Posterior cingulate gyrus (tissue), 11 donors: ENCODE measurements around the gene CATSPERE.
A peak's percentile ranks its signal among the peaks of the same experiment; 100 is the strongest.

Source experiments
- DNase-seq, 10 donors: peaks; one replicate each; pipeline versions ENCODE4 v3.0.0 to v3.0.0-alpha.2; 2020 to 2021; ENCODE audit warnings: mixed read lengths in 3 of 10
- intact Hi-C: fragments of 100-400 bp; cut with DNase I; formaldehyde crosslinking; loops from one replicate; pipeline ENCODE4 v1.15.1; 2023

Gene CATSPERE

DNA sequence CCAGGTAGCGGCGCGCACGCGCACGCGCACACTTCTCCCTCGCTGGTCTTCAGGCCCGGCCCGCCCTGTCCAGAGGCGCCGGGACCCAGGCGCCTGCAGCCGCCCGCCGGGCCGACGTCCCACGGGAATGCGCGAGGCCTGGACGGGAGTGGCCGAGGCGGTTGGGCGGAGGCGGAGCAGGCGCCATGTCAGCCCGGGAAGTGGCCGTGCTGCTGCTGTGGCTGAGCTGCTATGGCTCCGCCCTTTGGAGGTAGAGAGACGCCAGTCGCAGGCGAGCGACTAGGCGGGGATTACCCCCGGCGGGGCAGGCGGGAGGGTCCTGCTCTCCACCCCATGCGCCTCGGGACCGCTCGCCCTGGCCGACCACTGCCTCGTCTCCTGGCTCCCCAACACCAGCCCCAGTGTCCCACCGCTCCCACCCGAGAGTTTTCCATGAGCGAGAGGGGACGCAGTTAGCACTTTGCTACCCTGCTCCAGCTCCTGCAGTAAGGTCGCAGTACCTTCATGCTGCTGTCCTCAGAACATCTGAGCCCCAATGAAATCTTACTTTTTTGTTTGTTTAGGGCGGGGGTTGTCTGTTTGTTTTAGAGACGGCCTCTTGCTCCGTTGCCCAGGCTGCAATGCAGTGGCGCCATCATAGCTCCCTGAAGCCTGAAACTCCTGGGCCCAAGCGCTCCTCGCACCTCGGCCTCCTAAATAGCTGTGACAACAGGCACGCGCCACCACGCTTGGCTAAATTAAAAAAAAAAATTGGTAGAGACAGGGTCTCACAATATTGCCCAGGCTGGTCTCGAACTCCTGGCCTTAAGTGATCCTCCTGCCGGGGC, at the start of gene CATSPERE:
Gene CATSPERE, plus strand, starts transcription at position 29 of the 827 bp plus-strand sequence. Its CDS starts 157 bp downstream, at position 186.
- DNase-seq = peak; percentile 52 to 96 (median 76)
- intact Hi-C loops = no loop called here

DNA sequence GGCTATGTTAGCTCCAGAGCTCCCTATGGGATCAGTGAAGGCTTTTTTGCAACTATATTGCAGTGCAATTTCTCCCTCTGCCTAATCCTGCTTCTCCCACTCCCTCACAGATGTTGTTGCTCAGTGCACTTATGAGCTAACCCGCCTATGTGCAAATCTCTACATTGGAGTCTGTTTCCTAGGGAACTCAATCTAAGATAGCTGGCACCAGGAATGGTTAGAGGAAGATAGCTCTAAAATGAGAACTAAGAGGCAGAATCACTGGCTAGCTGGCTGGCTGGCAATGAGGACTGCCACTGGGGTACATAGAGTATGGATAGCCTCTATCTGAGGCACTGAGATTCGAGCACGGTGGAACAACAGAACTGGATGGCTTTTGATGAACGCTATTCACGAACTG, 48.9 kb upstream of the CATSPERE start:
- intact Hi-C loops = no loop called here
- peak in 3 of 10 donors; percentile 22 to 77 (median 60) for DNase-seq

- intact Hi-C loops = no loop called here
- no peak for DNase-seq
These were observed 47.3 kb upstream of the CATSPERE start for GRCh38 chr1:244413736-244414135.

DNA sequence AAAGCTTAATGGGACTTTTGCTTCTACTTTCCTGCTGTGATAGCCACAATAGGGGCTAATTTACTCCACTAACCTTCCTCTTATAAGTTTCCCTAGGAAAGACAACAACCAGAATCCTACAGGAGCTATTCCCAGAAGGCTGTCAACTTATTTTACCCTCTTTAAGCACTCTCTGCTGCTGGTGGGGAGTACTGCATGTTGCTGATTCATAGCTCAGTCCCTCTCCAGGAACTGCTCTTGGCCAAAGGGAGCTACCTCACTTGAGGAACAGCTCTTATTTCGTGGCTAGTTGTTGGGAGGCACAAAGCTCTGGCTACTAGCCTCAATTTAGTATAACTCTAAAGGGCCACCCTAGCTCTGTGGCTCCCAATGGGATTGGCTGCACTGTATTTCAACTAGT, 46.5 kb upstream of the CATSPERE start:
- DNase-seq = no peak
- intact Hi-C loops = no loop called here

DNA sequence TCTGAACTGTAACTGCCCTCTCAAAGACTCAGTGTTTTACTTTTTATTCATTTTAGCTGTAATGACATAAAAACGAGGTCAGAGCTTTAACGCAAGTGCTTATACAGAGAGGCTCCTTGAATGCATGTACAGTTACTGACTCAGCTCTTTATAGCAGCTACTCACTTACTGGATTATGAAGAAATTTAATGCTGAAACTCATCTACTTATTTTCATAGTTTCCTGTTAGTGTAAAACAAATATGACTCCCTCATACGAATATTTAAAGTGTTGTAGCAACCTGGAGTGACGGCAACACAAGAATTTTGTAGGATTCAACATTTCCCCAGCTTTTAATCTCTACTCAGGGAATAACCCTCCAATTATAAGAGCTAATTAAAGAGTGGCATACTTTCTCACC, 42.0 kb upstream of the CATSPERE start:
- intact Hi-C loops = no loop called here

DNA sequence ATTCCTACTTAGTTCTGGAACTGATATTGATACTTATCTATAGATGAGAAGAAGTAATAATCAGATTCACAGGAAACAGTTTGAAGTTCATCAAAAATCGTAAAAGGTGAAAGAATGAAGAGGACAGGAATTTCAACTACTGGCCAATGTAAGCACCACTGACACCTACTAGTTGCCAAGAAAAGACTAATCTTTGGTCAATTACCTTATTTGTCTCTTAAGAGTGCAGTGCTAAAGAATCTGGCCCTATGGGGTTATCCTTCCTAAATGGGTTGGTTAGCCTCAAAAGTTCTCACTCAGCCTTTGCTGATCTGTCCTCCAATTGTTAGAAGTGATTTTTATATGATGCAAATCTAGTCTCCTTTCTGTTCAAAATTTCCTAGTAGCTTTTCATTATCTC, 38.9 kb upstream of the CATSPERE start:
- intact Hi-C loops = no loop called here

More for the DNA sequence above, 42.0 kb upstream of the CATSPERE start:
- no peak for DNase-seq

DNA sequence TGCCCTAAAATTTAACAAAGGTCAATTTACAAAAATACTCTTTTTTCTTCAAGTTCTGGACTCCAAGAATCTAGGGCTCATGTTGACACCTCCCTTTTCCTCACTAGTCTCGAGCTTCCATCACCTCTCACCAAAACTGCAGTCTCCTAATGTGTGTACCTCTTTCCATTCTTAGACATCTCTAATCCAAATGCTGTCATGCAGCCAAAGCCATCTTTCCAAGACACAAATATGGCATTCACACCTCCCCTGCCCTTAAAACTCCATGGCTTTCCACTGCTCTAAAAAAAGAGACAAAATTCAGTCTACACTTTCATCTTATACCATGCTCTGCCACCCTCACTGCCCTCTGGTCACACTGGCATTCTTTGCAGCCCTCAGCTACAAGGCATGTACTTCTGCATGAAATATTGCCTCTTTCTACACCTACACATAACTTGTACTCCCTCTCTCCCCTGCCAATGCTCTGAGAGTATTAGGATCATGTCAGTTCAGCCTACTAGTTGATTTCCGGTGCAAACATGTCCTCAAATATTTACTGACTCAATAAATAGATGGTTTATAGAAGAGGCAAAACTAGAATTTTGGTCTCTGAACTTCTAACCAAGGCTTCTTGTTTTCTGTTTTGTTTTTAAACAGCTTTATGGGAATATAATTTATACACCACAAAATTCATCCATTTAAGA, 36.3 kb upstream of the CATSPERE start:
- peak in 1 of 10 donors; percentile 57 for DNase-seq
- intact Hi-C loops = no loop called here

More for the DNA sequence above, 38.9 kb upstream of the CATSPERE start:
- DNase-seq = no peak

DNA sequence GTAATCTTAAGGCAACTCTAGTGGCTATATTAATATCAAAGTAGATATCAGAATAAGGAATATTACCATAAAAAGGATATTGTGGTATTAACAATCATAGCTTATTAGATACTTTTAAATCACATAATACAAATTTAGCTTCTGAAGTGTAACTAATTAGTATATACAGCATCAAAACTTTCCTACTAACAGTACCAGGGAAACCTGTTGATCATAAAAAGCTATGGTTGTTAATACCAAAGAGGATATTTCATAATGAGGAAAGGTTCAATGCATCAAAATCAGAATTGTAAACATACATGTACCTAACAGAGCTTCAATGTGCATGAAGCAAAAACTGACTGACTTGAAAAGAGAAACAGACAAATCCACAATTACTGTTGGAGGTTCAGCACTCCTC, 33.4 kb upstream of the CATSPERE start:
- intact Hi-C loops = no loop called here
- DNase-seq = no peak

- intact Hi-C loops = no loop called here
- no peak for DNase-seq
These were observed 31.3 kb upstream of the CATSPERE start for GRCh38 chr1:244429818-244430217.

DNA sequence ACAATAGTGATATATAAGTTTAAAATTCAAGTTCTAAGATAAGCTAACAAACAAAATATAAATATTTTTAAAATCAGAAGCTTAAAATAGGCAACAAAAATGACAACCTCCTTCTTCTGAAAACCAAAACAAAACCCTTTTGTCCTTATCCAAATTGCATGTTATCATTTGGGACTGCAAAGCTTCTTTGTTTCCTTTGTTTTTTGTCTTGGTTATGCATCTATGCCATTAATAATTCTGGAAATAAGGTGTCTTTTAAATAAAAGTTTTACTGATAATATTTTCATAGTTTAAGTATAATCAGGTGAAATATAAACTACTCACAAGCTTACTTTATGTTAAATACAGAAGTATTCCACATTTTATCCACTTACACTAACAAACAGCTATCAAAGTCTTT, 29.9 kb upstream of the CATSPERE start:
- DNase-seq = no peak
- intact Hi-C loops = no loop called here

DNA sequence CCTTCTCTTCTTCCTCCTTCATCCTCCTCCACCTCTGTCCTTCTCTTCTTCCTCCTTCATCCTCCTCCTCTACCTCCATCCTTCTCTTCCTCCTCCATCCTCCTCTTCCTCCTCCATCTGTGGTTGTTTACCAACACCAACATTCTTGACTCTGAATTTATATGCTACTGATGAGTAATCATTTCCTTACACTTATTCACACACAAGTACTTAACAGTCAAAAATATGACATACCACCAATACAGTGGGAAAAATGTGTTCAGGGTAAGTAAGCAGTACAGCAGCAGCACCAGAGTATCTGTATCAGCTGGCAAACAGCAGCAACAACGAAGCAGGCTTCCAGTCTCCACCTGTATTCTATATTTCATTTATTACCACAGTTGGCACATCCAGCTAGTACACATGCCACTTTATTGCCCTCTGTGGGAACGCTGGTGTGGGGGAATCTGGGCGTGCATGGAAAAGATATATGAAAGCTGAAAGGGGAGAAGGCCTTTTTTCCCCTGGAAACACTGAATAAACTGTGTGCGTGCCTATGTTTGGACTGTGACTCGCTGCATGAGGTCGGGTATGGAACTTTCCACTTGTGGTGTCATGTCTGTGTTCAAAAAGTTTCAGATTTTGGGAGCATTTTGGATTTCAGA, 25.4 kb upstream of the CATSPERE start:
- no peak for DNase-seq
- intact Hi-C loops = no loop called here

GRCh38 chr1:244436336-244437085, 24.6 kb upstream of the CATSPERE start:
- no peak for DNase-seq
- intact Hi-C loops = no loop called here

DNA sequence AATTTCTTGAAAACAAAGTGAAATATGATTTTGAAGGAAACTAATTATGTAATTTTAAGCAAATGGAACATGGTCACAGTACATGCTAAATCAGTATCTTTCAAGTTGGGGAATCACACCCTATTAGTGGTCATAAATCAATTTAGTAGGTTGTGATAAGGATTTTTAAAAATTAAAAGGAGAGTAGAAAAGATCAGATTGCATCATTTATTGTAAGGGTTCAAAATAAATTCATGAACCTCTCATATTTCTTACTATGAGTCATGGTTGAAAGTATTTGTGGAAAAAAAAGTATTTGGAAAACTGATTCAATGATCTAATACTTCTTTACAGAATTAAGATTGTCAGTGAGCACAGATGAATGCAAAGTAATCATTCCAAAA, 24.0 kb upstream of the CATSPERE start:
- intact Hi-C loops = no loop called here
- no peak for DNase-seq

- no peak for DNase-seq
- intact Hi-C loops = no loop called here
These were observed 21.6 kb upstream of the CATSPERE start for GRCh38 chr1:244439391-244440032.

- DNase-seq = no peak
- intact Hi-C loops = no loop called here
These were observed 18.2 kb upstream of the CATSPERE start for GRCh38 chr1:244442850-244443249.

- intact Hi-C loops = no loop called here
These were observed 16.2 kb upstream of the CATSPERE start for GRCh38 chr1:244444854-244445253.

GRCh38 chr1:244445320-244446181, 15.5 kb upstream of the CATSPERE start:
- no peak for DNase-seq
- intact Hi-C loops = no loop called here

More at GRCh38 chr1:244444854-244445253, 16.2 kb upstream of the CATSPERE start:
- no peak for DNase-seq

GRCh38 chr1:244447024-244447423, 14.0 kb upstream of the CATSPERE start:
- no peak for DNase-seq
- intact Hi-C loops = no loop called here

- DNase-seq = no peak
- intact Hi-C loops = no loop called here
These were observed 13.5 kb upstream of the CATSPERE start for GRCh38 chr1:244447552-244447951.
